GM21619 (cell line): ENCODE measurements around the gene HIVEP3.

Source experiments
- ATAC-seq: cut with Tn5 transposase; IDR thresholded peaks from one replicate; pipeline ENCODE4 v1.9.1; 2021; ENCODE audit not compliant: unreplicated experiment

HIVEP3 gene

DNA sequence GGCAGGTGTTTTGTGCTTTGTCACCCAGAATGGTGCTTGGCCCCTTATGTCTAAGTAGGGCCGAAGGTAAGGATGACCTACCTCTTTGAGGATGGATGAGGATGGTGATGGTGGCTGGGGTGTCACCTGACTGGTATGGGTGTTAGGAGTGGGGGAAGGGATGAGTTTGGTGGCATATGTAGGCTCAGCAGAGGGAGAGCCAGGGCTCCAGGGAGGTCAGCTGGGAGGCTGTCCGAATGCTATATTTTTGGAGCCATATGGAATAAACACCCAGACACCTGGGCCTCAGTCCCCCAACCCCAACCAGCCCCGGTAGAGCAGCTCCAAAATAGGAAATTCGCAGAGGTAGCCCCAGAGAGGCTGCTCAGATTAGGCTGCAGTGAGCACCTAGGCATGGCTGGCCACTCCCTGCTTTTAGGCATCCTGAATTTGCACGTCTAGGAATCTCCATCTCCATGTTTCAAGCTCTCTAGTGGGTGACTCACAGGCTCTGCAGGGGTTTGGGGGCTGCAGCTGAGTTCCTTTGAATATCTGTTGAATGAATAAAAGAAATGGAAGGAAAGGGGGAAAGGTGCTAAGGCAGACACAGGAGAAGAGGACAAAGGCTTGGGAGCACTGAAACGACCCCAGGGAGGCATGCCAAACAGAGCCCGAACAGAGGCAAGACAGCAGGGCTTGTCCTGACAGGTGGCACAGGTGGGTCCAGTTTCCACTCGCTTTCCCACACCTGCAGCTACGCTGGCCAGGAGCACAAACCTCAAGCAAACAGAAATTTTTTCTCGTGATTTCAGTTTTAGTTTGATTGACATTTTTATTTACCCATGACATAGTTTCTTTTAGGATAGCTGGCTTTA lies 299.0 kb downstream of the HIVEP3 start:
- ATAC-seq, result no peak

DNA sequence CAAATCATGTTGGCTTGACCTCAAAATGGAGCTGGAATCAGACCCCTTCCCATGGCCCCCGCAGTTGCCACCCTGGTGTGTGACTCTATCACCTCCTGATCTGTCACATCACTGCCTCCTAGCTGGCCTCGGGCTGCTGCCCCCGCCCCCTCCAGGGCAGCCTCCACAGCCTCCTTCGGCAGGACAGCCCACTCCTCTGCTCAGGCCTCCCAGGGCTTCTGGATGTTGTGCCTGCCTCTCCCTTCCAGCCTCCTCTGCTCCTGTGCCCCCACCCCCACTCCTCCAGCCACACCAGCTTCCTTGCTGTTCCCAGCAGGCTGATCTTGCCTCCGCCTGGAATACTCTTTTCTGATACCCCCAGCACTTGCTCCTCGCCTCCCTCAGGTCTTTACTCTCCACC lies 299.9 kb downstream of the HIVEP3 start:
- no peak for ATAC-seq

DNA sequence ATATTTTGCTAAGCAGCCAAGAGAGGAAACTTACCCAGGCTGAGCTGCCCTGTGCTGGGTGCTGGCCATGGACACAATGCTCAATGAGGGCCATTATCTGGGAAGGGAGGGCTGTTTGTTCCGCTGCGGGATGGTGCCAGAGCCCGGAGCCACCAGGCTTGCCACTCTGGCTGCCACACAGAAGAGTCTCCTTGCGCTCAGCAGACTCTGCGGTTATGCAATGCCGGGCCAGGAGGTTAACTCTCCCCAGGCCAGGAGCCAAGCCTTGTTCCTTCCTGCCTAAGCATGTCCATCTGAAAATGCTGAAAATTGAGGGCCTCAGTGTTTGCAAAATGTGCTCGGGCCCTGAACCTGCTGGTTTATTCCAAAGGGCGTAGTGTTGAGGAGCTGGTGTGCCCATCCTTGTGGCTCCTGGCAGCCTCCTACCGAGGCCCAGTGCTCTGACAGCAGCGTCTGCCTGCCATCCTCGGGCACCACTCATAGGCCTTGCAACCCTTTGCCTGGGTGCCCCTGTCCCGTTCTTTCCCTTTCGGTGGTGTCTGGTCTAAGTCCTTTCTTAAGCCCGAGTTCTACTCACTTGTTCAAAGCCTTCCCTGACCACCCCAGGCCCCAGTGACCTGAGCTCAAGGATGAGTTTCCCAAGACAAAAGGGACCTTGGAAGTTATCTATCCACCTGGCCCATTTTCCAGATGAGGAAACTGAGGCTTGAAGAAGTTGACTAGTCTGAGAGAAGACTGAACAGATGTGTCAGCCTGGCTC lies 300.5 kb downstream of the HIVEP3 start:
- no peak for ATAC-seq

DNA sequence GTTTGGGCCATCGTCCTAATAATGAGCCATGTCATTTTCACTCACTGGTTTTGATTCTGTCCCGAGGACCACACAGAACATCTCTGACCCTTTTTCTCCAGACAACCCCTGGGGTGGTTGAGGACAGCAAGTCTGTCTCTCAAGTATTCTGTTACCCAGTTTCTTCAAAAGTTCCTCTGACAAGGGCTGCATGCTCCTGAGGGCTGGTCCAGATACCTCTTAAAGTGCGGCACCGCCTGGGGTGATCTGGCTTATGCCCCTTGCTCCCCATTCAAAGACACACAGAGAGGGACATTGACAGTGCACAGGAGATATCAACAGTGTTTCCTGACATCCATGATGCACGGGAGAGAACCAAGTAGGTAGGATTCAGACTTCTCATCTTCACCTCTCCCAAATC lies 301.4 kb downstream of the HIVEP3 start:
- ATAC-seq, result no peak

- ATAC-seq, result no peak
These were observed 302.2 kb downstream of the HIVEP3 start for GRCh38 chr1:41616563-41616962.

GRCh38 chr1:41615981-41616380 lies 302.7 kb downstream of the HIVEP3 start:
- ATAC-seq, result no peak

DNA sequence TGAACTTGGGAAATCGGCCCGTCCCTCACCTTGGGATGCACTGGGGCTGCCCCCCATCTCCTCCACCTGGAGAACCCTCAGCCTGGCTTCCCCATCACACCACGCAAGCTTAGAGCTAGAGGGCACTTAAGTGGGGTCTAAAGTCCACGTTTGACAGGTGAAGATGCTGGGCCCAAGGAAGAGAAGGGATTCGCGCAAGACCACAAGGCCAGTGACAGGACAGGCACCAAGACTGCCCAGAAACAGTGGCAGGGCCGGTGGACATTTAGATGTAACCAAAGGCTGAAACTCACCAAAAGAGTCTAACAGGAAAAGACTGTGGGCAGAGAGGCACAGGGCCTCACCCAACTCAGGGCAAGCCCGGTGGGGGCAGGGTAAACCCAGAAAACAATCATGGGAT lies 303.4 kb downstream of the HIVEP3 start:
- no peak for ATAC-seq

DNA sequence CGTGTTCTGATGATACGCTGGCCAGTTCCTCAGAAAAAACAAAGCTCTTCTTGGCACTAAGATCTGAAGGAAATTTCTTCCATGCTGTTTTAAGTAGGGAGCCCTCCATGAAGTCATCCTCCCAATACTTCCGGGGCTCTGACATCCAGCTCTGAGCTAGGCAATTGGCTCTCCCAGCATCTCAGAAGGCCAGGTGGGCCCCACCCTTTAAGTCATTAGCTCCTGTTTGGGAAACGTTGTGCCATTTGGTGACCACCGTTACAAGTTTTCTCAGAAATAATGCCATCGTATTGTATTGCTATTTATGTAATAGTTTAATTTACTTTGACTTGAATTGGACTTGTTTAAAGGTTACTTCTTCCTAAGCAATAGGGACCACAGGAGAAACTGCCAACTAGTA lies 303.9 kb downstream of the HIVEP3 start:
- ATAC-seq, result no peak

- no peak for ATAC-seq
These were observed 304.8 kb downstream of the HIVEP3 start for GRCh38 chr1:41613689-41614574.

- ATAC-seq, result no peak
These were observed 305.8 kb downstream of the HIVEP3 start for GRCh38 chr1:41612953-41613352.

GRCh38 chr1:41611932-41612450 lies 306.7 kb downstream of the HIVEP3 start:
- ATAC-seq, result no peak

DNA sequence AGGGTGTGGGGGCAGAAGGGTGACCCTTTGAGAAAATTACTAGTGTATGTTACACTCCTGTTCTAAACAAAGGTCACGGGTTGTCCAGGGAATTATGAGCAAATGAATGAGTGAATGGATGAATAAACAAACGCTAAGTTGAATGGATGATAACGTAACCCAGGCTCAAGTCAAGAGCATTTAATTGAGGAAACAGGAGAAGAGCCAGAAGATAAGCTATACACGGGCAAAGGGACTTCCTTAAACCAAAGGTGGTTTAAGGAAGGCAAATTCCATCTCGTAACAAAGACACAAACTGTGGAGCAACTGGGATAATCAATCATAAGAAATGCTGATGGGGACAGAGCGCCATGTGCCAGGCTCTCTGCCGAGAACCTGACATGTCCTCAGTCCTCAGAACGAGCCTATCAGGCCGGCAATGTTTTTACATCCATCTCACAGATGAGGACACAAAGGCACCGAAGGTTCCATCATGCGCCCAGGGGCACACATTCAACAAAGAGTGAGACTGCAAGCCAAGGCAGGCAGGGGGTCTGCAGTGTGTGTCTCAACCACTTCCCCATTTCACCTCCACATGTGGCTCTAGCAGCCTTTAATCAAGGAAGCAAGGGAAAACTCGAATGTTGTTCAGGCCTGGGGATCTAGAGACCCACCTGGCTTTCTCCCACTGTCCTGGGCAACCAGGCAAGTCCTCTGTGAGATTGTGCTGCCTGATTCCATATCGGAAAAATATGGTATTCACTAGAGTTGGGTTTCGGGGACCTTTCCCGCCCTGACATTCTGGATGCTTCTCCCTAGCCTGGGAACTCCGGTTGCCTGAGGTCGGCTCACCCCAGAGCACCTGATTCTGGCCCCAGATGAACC lies 307.4 kb downstream of the HIVEP3 start:
- no peak for ATAC-seq

- no peak for ATAC-seq
These were observed 308.4 kb downstream of the HIVEP3 start for GRCh38 chr1:41610361-41610760.

DNA sequence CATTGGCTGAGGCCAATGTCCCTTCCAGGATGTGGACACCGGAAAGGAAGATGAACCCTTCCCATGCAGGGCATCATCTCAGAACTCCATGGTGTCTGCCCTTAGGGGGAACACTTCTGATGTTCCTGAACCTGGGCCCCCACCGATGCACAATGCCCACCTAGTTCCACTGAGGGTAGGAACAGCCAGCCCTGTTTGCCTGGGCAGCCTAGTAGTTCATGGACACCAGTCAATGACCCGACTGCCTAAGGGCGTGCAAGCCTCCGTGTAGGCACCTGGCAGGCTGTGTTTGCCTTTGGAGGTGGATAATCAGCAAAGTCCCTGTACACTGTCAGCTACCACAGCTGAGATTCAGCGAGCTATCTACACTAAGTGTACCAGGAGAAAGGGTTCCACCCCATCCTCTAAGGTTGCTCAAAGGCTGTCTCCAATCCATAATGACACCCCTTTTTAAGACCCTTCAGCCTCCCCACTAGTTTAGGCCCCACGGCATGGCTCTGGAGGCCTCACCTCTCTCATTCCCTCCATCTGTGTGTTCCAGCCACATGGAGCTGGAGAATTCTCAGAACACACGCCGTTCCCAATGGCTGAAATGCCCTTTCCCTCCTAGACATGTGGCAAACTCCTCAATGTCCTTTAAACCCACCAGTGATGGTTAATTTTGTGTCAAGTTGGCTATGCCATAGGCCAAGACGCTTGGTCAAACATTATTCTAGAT lies 309.4 kb downstream of the HIVEP3 start:
- no peak for ATAC-seq

GRCh38 chr1:41608211-41608610 lies 310.5 kb downstream of the HIVEP3 start:
- no peak for ATAC-seq

DNA sequence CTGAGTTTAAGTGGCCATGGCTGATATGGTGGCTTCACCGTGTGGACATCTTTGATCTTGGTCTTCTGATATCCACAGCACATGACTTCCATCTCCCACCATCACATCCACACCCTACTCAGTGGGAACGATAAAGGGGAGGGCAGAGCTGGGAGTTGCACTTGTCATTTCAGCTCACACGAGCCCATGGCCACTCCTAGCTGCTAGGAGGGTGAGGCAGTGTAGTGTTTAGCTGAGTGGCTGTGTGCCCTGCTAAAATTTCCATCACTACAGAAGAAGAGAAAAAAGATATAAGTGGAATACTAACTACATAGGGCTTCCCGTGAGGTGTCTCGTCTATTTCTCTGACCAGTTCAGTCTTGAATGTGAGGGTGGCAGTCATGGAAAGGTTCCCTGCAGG lies 310.9 kb downstream of the HIVEP3 start:
- no peak for ATAC-seq

- no peak for ATAC-seq
These were observed 318.8 kb downstream of the HIVEP3 start for GRCh38 chr1:41599912-41600311.

GRCh38 chr1:41598325-41598724 lies 320.4 kb downstream of the HIVEP3 start:
- ATAC-seq, result no peak

GRCh38 chr1:41592451-41593125 lies 326.1 kb downstream of the HIVEP3 start:
- no peak for ATAC-seq
